H9 (cell line): ENCODE measurements around the gene IGF2R. TPM values are rescaled to one million over a fixed set of nuclear protein-coding genes. Genes with fewer than 3 reads are reported as not detected.
"Not testable (repeated sequence)": the region's sequence is repeated elsewhere in the genome, so short reads cannot be mapped to it uniquely, and the experiment has no call there.

ENCODE experiments used
- DNase-seq: peaks from one replicate; pipeline ENCODE4 v3.0.0-alpha.2; 2017
- H2AFZ ChIP-seq: one replicate; pipeline ENCODE4 v1.6.1; 2013; ENCODE audit warnings: mild to moderate bottlenecking, low read length, control low read depth, moderate library complexity
- H2AK5ac ChIP-seq: 2 replicates; pipeline ENCODE4 v1.6.1; 2013; ENCODE audit warnings: low read length, control low read depth, mixed read lengths; ENCODE audit not compliant: insufficient read length
- H2BK120ac ChIP-seq: one replicate; pipeline ENCODE4 v1.6.1; 2013; ENCODE audit warnings: low read depth, mild to moderate bottlenecking, low read length, control low read depth, inconsistent platforms; ENCODE audit not compliant: poor library complexity, severe bottlenecking
- H2BK12ac ChIP-seq: 2 replicates; pipeline ENCODE4 v1.6.1; 2013; ENCODE audit warnings: low read length, control low read depth, mixed read lengths, low read depth; ENCODE audit not compliant: insufficient read length
- H2BK15ac ChIP-seq: 2 replicates; pipeline ENCODE4 v1.6.1; 2013; ENCODE audit warnings: low read depth, low read length, control low read depth
- H2BK20ac ChIP-seq: one replicate; pipeline ENCODE4 v1.6.1; 2013; ENCODE audit warnings: low read depth, mild to moderate bottlenecking, low read length, control low read depth, inconsistent platforms; ENCODE audit not compliant: poor library complexity, severe bottlenecking
- H2BK5ac ChIP-seq: 2 replicates; pipeline ENCODE4 v1.6.1; 2013; ENCODE audit warnings: low read length, control low read depth, mixed read lengths; ENCODE audit not compliant: insufficient read length
- H3K14ac ChIP-seq: 2 replicates; pipeline ENCODE4 v1.6.1; 2013; ENCODE audit warnings: low read length, control low read depth; ENCODE audit not compliant: insufficient read depth
- H3K18ac ChIP-seq: 2 replicates; pipeline ENCODE4 v1.6.1; 2013; ENCODE audit warnings: low read depth, mild to moderate bottlenecking, mixed read lengths, low read length, control low read depth; ENCODE audit not compliant: insufficient read length
- H3K23ac ChIP-seq: 2 replicates; pipeline ENCODE4 v1.6.1; 2013; ENCODE audit warnings: low read length, control low read depth, mixed read lengths, low read depth; ENCODE audit not compliant: insufficient read length
- H3K23me2 ChIP-seq: 2 replicates; pipeline ENCODE4 v1.6.1; 2013; ENCODE audit warnings: low read depth, mild to moderate bottlenecking, mixed read lengths, low read length, control low read depth; ENCODE audit not compliant: insufficient read length, poor library complexity, severe bottlenecking
- H3K27ac ChIP-seq: 2 replicates; pipeline ENCODE4 v1.5.1; 2013; ENCODE audit warnings: low read length, control low read depth, mixed read lengths, low read depth; ENCODE audit not compliant: insufficient read length
- H3K27me3 ChIP-seq: 2 replicates; pipeline ENCODE4 v1.6.1; 2013; ENCODE audit warnings: low read length, control low read depth, inconsistent platforms; ENCODE audit not compliant: insufficient read depth
- H3K4ac ChIP-seq: 2 replicates; pipeline ENCODE4 v1.6.1; 2013; ENCODE audit warnings: low read depth, mild to moderate bottlenecking, control low read depth, inconsistent platforms, low read length, moderate library complexity
- H3K4me1 ChIP-seq: 2 replicates; pipeline ENCODE4 v1.6.1; 2013; ENCODE audit warnings: low read length, control low read depth, inconsistent platforms; ENCODE audit not compliant: insufficient read depth
- H3K4me2 ChIP-seq: 2 replicates; pipeline ENCODE4 v1.6.1; 2013; ENCODE audit warnings: low read length, control low read depth, mixed read lengths; ENCODE audit not compliant: insufficient read length, insufficient read depth
- H3K56ac ChIP-seq: 2 replicates; pipeline ENCODE4 v1.6.1; 2013; ENCODE audit warnings: low read depth, mild to moderate bottlenecking, mixed read lengths, low read length, control low read depth; ENCODE audit not compliant: insufficient read length
- H3K79me1 ChIP-seq: 2 replicates; pipeline ENCODE4 v1.6.1; 2013; ENCODE audit warnings: low read depth, mild to moderate bottlenecking, moderate library complexity, low read length, control low read depth, inconsistent platforms; ENCODE audit not compliant: insufficient read depth, poor library complexity, severe bottlenecking
- H3K79me2 ChIP-seq: 2 replicates; pipeline ENCODE4 v1.6.1; 2013; ENCODE audit warnings: low read length, control low read depth, inconsistent platforms; ENCODE audit not compliant: insufficient read depth
- H3K9ac ChIP-seq: 2 replicates; pipeline ENCODE4 v1.6.1; 2013; ENCODE audit warnings: low read length, control low read depth, mixed read lengths; ENCODE audit not compliant: insufficient read length; ENCODE audit errors: extremely low read depth
- H3K9me3 ChIP-seq: one replicate; pipeline ENCODE4 v1.6.1; 2013; ENCODE audit warnings: low read depth, low read length, inconsistent platforms; ENCODE audit not compliant: control insufficient read depth
- H3T11ph ChIP-seq: one replicate; pipeline ENCODE4 v1.6.1; 2013; ENCODE audit warnings: mild to moderate bottlenecking, low read length, control low read depth, inconsistent platforms
- H4K20me1 ChIP-seq: one replicate; pipeline ENCODE4 v1.6.1; 2013; ENCODE audit not compliant: control insufficient read depth, insufficient read length, insufficient read depth
- H4K5ac ChIP-seq: 2 replicates; pipeline ENCODE4 v1.6.1; 2013; ENCODE audit warnings: low read depth, mild to moderate bottlenecking, mixed read lengths, low read length, control low read depth; ENCODE audit not compliant: insufficient read length
- H4K8ac ChIP-seq: replicated peaks from 2 replicates; pipeline ENCODE4 v1.6.1; 2013; ENCODE audit warnings: low read length, control low read depth, mixed read lengths, low read depth; ENCODE audit not compliant: insufficient read length
- H4K91ac ChIP-seq: 2 replicates; pipeline ENCODE4 v1.6.1; 2013; ENCODE audit warnings: low read depth, mild to moderate bottlenecking, moderate library complexity, mixed read lengths, low read length, control low read depth; ENCODE audit not compliant: insufficient read length
- H3K27ac Mint-ChIP-seq, 3 experiments: 2 replicates in 2 of 3; 3 replicates in 1 of 3; pipeline ENCODE4 v1.8.0; 2020 to 2021; ENCODE audit warnings: mixed read lengths in 3 of 3, mild to moderate bottlenecking in 1 of 3, moderate library complexity in 1 of 3
- H3K27me3 Mint-ChIP-seq: 2 replicates; pipeline ENCODE4 v1.8.0; 2021; ENCODE audit warnings: low read depth, mild to moderate bottlenecking, moderate library complexity, mixed read lengths
- H3K36me3 Mint-ChIP-seq, 3 experiments: 2 replicates in 2 of 3; 3 replicates in 1 of 3; pipeline ENCODE4 v1.8.0; 2020 to 2021; ENCODE audit warnings: low read depth in 3 of 3, mixed read lengths in 3 of 3; ENCODE audit not compliant: insufficient read depth in 1 of 3
- H3K4me1 Mint-ChIP-seq, 2 experiments: 2 replicates each; pipeline ENCODE4 v1.8.0; 2020; ENCODE audit warnings: mixed read lengths in 2 of 2
- H3K4me3 Mint-ChIP-seq, 2 experiments: 2 replicates in 1 of 2; 3 replicates in 1 of 2; pipeline ENCODE4 v1.8.0; 2020 to 2021; ENCODE audit warnings: mild to moderate bottlenecking in 2 of 2, mixed read lengths in 2 of 2, moderate library complexity in 1 of 2
- H3K9me3 Mint-ChIP-seq, 2 experiments: 2 replicates in 1 of 2; 3 replicates in 1 of 2; pipeline ENCODE4 v1.8.0; 2020; ENCODE audit warnings: mild to moderate bottlenecking in 2 of 2, mixed read lengths in 2 of 2, moderate library complexity in 1 of 2
- WGBS: extraction: QIAGEN DNeasy Blood & Tissue Kit; methylation state at CpG from one replicate; pipeline ENCODE4 v1.1.7; 2013; ENCODE audit warnings: missing lambda C conversion rate, low lambda C conversion rate, mixed read lengths; ENCODE audit not compliant: insufficient read length; ENCODE audit errors: extremely low coverage; 5-methylcytosine and 5-hydroxymethylcytosine counted together
- total RNA-seq: library from RNA; stranded (reverse); gene quantifications from 2 replicates; pipeline ENCODE4 v1.2.1, GENCODE V29; 2021

IGF2R gene
- total RNA-seq, 1 experiment from 2014 or later, result 66.7 TPM

DNA sequence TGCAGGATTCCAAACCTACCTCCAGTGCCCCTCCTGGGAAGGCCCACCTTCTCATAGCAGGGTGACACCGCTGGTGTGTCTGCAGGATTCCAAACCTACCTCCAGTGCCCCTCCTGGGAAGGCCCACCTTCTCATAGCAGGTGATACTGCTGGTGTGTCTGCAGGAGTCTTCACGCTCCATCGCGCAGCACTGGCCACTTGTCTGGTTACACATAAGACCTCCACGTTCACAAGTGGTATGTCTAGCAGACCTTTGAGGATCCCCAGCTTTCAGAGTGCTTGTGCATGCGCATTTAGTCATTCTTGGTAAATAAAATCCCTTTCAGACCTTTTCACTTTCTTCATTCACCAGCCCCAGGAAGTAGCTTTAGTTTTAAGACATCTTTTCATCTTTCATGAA lies 123.3 kb downstream of the IGF2R start:
- not testable (repeated sequence) for H3K79me2 ChIP-seq, H3K4me2 ChIP-seq, H3K9ac ChIP-seq, H2BK120ac ChIP-seq, H3T11ph ChIP-seq, H3K23ac ChIP-seq, H2BK20ac ChIP-seq, H3K4ac ChIP-seq, H3K27me3 Mint-ChIP-seq, H3K14ac ChIP-seq, H3K23me2 ChIP-seq, H2AK5ac ChIP-seq, H3K79me1 ChIP-seq, H3K27me3 ChIP-seq, H2BK15ac ChIP-seq, H2BK5ac ChIP-seq, H3K4me1 ChIP-seq, H4K5ac ChIP-seq, DNase-seq, H4K20me1 ChIP-seq, H2BK12ac ChIP-seq, H4K8ac ChIP-seq, H3K56ac ChIP-seq, H3K9me3 Mint-ChIP-seq, H3K27ac ChIP-seq, H2AFZ ChIP-seq, H4K91ac ChIP-seq, H3K18ac ChIP-seq, H3K4me3 Mint-ChIP-seq, H3K4me1 Mint-ChIP-seq, H3K9me3 ChIP-seq
- no CpG with 5 or more reads among the region's 6 CpGs for WGBS
- peaks cover 54 to 81% (median 72%) of the 10 kb centered on the region in 3 experiments; a peak in 6 of 7 replicates for H3K36me3 Mint-ChIP-seq
- H3K27ac Mint-ChIP-seq, result peak overlapping the region in 2 of 3 experiments; percentile 44 to 62; a peak in 2 of 7 replicates
